GM21360 (cell line): ENCODE data around the gene CSH2.
"Not testable (repeated sequence)": the region's sequence is repeated elsewhere in the genome, so short reads cannot be mapped to it uniquely, and the experiment has no call there.

Experiments
- ATAC-seq: cut with Tn5 transposase; IDR thresholded peaks from one replicate; pipeline ENCODE4 v1.9.1; 2021; ENCODE audit warnings: mild to moderate bottlenecking, moderate library complexity; ENCODE audit not compliant: unreplicated experiment

CSH2 gene

DNA sequence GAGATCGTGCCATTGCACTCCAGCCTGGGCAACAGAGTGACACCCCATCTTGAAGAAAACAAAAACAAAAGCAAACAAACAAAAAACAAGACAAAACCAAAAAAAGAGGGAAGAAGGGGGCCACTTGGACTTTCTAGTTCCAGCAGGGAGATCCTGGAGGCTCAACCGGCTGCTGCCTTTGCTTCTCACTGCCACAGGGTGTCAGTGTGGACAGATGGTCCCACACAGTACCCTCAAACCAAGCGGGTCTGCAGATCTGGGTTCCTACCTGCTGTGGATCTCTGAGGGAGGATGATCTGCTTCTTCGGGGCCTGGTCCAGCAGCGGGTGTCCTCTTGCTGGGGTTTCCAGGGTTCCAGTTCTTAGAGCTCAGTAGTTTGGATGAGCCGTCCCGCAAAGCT is 6.9 kb downstream of the CSH2 start:
- ATAC-seq: not testable (repeated sequence)

DNA sequence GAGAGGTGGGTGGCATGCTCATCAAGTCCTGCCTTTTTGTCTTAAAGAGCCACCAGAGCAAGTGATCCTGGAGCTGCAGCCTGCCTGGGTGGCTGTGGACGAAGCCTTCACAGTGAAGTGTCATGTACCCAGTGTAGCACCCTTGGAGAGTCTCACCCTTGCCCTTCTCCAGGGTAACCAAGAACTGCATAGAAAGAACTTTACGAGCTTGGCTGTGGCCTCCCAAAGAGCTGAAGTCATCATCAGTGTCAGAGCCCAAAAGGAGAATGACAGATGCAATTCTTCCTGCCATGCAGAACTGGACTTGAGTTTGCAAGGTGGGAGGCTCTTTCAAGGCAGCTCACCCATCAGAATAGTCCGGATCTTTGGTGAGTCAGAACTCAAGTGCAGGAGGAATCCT is 14.2 kb downstream of the CSH2 start:
- no peak for ATAC-seq

- not testable (repeated sequence) for ATAC-seq
Measured at GRCh38 chr17:63856425-63856824, 17.1 kb downstream of the CSH2 start.

DNA sequence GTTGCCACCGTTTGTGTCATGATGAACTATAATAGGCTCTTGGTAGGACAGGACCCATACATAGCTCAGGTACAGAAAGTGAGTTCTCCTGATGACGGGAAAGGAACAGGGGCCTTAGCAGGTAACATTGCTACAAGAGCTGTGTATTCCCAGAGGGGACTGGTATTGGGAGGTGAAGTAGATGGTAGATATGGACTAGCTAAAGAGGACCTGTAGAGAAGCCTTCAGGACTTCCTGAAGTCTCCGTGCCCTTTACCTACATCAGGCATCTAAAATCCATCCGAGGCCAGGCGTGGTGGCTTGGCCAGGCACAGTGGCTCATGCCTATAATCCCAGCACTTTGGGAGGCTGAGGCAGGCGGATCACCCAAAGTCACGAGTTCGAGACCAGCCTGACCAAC is 18.3 kb downstream of the CSH2 start:
- no peak for ATAC-seq

DNA sequence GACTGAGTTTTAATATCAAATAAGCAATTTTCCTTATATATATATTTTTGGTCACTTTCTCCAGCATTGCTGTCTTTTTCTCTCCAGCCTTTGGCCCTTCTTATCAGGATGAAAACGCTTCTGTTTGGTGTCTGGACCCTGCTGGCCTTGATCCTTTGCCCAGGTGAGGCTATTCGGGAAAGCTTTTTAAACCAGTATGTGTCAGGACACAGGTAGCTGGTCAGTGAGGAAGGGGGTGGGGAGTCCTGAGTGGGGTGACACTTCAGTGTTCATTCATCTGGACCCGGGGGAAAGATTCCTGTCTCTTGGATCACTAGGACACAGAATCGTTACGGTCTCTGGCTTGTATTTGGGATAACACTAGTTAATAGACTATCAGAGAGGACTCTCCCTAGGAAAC is 18.8 kb downstream of the CSH2 start:
- no peak for ATAC-seq

- ATAC-seq: no peak
Measured at GRCh38 chr17:63853260-63853659, 20.2 kb downstream of the CSH2 start.

DNA sequence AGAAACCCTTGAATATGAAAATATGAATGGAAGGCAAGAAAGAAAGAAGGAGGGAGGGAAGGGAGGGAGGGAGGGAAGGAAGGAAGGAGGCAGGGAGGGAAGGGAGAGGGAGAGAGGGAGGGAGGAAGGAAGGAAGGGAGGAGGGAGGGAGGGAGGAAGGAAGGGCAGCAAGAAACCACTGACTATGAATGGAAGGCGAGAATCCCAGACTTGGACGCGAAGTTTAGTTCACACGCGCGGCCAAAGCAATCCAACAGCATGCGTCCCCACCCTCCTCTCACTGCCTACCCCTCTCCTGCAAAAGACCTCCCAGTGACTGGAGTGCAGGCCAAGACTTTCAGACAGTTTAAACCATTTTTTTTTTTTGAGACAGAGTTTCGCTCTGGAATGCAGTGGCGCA is 23.1 kb downstream of the CSH2 start:
- no peak for ATAC-seq

DNA sequence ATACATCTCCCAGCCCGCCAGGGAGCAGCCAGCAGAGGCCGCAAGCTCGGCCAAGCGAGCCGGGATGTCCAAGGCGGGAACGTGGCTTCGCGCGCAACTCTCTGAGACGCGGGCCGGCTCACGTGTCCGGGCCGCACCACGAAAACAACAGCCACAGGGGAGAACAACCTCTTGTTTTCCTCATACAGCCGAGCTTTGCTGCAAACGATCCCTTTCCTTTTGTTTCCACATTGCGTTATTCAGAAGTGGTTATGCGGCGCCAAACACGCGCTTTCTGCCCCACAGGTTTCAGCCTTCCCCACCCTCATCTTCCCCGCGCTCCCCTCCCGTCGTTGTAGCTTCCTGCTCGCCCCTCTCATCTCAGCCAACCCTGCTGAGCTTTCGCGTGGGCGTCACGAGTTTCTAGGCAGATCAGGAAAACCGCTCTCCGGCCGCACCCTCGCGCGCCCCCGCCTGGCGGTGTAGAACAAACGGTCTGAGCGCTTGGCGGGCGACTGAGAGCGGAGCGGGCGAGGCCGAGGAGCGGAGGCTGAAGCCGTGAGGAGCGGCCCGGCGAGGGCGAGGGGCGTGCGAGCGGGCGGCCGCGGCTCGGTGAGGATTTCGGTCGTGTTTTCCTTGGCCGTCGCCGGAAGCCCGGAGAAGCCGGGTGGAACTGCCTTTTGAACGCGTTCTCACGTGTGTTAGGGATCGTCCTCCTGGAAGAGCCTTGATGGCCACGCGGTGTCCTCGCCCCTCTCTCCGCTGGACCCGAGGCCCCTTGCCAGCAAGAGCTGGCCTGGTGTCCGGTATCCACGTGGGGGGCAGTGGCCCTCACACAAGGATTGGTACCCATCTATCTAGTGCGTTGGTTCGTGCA is 24.4 kb downstream of the CSH2 start:
- peak; percentile 60 for ATAC-seq

- no peak for ATAC-seq
Measured at GRCh38 chr17:63847525-63848249, 25.8 kb downstream of the CSH2 start.

DNA sequence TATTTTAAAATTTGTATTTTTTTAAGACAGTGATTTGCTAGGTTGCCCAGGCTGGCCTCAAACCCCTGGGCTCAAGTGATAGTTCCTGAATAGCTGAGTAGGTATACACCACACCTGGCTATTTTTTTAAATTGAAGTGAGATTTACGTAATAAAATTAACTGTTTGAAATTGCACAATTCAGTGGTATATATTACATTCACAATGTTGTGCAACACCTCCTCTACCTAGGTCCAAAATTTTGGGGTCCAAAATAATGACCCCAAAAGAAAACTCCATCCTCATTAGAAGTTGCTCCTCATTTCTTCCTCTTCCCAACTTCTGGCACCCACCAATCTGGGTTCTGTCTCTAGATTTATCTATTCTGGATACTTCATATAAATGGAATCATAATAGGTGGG is 28.0 kb downstream of the CSH2 start:
- no peak for ATAC-seq

DNA sequence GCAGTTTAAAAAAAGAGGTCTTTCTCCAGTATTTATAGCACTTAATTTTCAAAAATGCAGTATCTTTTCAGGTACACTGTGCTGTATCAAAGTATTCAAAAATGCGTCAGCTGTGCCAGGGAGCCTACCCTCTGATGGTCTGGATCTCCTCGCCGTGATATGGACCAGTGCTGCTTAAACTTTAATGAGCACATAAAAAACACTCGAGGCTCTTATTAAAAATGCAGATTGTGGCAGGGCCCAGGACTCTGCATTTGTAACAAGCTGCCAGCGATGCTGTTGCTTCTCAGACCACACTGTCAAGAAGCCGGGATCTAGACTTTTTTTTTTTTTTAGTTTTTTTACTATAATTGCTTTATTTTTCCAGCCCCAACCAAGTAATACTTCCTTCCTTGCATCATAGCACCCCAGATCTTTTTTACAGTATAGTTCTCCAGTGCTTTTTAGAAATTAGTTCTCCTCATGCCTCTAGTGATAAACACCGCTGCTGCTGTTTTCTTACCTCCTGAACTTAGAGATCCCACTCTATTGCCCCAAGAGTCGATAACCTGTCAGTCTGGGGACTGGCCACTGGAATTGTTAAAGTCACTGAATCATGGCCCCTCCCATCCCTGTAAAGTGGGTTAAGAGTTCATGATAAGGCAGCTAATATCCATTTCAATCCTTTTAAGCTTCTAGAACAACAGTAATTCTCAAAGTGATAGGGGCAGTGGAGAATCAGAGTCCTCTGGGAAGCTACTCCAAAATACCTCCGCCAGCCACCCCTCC is 29.4 kb downstream of the CSH2 start:
- no peak for ATAC-seq

GRCh38 chr17:63843387-63843888 is 30.0 kb downstream of the CSH2 start:
- not testable (repeated sequence) for ATAC-seq

DNA sequence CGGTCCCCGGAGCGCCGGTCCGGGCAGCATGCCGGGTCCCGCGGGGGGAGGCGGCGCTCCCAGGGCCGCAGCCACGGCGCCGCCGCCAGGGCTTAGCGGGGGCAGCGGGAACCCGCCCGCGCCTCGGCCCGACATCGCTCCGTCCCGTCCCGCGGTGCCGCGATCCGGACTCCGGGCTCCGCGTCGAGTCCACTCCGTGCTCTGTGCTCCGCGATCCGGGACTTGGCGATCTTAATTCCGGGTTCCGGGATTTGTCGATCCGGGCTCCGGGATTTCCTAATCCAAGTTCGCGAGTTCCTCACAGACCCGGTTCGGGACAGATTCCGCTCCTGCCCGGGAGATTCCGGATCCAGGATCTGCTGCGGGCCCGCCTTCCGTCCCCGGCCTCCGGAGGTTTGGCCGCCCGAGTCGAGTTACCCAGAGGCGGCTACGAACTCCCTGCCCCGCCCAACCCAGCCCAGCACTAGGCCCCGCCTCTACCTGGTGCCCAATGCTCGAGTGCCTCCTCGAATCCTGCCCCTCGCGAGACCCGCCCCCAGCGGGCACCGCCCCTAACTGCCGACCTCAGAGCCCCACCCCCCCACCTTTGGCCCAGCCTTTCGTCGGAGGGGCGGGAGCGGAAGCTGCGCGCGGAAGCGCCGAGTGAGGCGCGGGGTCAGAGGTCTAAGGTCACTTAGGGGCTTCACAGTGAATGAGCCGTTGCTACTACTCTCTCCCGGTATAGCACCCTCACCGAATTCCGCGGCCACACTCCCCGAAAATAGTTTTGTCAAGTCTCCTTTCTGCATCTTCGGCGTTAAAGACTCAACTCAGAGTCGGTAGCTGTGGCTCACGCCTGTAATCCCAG is 30.7 kb downstream of the CSH2 start, which contains the start of gene SMARCD2:
Gene SMARCD2, minus strand, starts transcription at position 146 of the 847 bp plus-strand sequence. Its CDS starts 11 bp downstream, at position 135.
- ATAC-seq: peak; percentile 72

- ATAC-seq: peak; percentile 17
Measured at GRCh38 chr17:63842173-63842539, 31.3 kb downstream of the CSH2 start.

DNA sequence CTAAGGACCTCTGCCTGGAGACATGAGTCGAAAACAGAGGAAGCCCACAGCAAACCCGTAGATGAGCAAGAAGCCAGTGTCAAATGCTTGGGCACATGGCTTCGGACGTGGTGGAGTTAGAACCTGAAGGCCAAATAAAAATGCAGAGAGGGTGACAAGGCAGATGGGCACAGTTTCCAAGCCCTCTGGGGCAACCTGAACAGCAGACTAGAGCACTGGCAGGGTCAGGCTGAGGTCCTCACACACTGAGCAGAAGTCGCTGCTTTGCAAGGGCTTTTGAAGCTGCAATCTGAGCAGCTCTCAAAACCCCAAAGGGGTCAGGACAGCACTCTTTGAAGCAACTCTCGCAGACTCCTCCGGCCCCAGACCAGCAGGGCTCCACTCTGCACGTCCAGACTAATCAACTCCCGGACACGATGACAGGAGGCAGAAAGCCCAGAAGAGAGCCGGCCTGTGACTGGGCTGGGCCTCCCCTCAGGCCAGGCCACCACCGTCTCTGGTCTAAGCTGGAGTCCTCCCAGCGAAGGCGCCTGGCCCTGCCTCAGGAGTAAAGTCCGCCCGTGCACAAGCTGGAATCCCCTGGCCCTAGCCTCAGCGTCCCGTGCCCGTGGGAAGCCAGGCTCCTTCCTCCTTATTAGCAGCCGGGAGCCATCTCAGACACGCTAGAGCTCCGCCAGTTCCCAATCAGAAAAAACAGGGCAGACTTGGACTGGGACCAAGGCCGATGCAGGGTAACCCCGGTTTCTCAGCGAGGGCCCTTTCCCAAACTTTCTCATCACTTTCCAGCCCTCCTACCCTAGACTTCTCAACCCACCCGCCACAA is 31.9 kb downstream of the CSH2 start:
- no peak for ATAC-seq

GRCh38 chr17:63840591-63841349 is 32.7 kb downstream of the CSH2 start:
- ATAC-seq: no peak

- no peak for ATAC-seq
Measured at GRCh38 chr17:63838631-63839171, 34.8 kb downstream of the CSH2 start.

DNA sequence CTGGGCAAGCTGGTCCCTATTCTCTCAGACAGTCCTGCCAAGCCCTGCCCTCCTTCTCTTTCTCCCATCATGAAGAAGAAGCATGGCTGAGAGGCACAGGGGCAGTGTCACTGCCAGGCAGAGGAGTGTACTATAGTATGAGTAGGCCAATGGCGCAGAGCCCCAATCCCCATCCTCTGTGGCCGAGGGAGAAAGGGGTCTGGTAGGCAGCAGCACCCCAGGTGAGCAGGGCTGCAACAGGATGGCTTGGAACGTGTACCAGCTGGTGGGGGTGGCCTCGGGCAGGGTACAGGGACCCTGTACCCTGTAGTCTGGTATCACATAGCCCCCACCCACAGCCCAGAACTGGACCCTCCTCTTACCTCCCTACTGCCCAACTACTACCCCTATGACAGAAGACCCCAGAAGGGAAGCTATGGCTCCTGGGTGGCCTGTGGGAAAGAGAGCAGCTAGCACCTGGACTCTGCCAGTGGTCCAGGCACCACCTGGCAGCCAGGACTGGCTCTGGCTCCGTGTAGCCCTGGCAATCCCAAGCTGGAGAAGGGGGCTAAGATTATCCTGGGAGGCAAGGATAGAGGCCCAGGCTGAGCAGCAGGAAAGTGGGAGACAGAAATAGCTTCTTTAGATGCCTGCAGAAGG is 35.4 kb downstream of the CSH2 start:
- ATAC-seq: no peak
